OCI-LY3 (cell line): ENCODE measurements around the gene EME1.

Experiments used
- CTCF ChIP-seq: fragments of 200-600, 300-600 bp; sonication (generic); IDR thresholded peaks from 2 replicates; pipeline ENCODE4 v1.5.1; 2014; ENCODE audit warnings: antibody characterized with exemption, low read length, low read depth
- EZH2phosphoT487 ChIP-seq: fragments of 200-600 bp; shearing (Covaris generic); IDR thresholded peaks from 2 replicates; pipeline ENCODE4 v1.6.1; 2018; ENCODE audit warnings: antibody characterized with exemption, mixed run types, low read depth

GRCh38 chr17:50348522-50349242 is 24.3 kb upstream of the EME1 start:
- TF ChIP-seq CTCF: no peak
- no peak for TF ChIP-seq EZH2phosphoT487
